GM12875 (cell line): ENCODE measurements around the gene GRIK3.

Experiments
- H3K4me3 ChIP-seq: one replicate; pipeline ENCODE4 v1.5.1; 2011; ENCODE audit warnings: low read depth, low read length, control low read depth
- TF ChIP-seq, protein P1 (sequence below): IDR thresholded peaks from 2 replicates; pipeline ENCODE4 v1.5.1; 2011; ENCODE audit warnings: low read depth, mild to moderate bottlenecking, control low read depth, inconsistent platforms, low read length, moderate library complexity, borderline replicate concordance; ENCODE audit not compliant: insufficient read depth

The GRIK3 gene

DNA sequence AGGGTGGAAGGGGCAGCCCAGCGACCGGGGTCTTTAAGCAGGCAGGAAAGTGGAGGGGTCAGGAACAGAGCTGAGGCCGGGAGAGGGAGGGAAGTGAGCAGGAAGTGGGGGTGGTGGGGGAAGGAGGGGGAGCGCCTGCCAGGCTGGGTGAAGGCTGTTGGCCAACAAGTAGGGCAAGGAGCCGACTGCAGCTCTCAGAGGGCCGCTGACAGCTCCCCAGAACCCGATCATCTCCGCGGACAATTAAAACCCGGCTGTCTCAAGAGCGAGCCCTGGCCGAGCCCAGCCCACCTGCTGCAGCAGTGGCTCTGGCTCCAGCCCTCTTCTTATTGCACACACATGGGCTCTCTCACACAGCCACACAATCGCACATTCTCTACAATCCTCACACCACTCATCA is 51.6 kb downstream of the GRIK3 start:
- no peak overlapping the region for H3K4me3 ChIP-seq
- TF ChIP-seq, protein P1, sequence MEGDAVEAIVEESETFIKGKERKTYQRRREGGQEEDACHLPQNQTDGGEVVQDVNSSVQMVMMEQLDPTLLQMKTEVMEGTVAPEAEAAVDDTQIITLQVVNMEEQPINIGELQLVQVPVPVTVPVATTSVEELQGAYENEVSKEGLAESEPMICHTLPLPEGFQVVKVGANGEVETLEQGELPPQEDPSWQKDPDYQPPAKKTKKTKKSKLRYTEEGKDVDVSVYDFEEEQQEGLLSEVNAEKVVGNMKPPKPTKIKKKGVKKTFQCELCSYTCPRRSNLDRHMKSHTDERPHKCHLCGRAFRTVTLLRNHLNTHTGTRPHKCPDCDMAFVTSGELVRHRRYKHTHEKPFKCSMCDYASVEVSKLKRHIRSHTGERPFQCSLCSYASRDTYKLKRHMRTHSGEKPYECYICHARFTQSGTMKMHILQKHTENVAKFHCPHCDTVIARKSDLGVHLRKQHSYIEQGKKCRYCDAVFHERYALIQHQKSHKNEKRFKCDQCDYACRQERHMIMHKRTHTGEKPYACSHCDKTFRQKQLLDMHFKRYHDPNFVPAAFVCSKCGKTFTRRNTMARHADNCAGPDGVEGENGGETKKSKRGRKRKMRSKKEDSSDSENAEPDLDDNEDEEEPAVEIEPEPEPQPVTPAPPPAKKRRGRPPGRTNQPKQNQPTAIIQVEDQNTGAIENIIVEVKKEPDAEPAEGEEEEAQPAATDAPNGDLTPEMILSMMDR, result no peak

DNA sequence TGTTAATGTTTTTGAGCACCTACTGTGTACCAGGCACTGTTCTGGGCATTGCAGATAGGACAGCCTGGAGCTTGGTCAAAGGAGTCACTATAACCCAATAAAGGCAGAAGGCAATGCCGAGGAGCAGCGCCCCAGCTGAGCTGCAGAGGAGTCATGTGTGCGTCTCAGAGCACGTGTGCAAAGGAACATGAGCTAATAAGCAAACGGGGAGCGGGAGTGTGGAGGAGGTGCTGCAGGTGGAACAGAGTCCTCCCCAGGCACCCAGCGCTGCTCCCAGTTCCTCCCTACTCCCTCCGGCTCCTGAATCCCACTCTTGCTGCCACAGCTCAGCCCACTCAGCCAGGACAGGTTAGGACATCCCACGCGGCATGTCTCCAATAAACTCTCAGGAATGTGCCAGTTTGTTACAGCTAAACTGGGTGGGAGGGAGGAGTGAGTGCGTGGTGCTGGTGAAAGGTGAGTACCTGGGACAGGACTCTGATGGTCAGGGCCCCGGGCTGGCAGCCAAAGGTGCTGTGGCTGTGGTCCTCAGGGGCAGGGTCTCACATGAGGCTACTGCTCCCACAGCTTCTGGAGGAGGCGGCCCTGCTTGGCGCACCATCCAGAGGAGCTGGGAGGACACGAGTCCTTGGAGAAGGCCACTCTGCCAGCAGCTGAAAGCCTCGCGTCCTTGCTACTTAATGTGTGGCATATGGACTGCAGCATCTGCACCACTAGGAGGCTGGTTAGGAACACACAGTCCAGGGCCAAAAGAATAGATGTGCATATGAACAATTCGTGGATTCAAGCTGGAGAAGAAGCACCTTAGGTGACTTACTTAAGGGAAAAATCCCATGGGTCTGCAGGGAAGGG is 52.3 kb downstream of the GRIK3 start:
- TF ChIP-seq, protein P1, result no peak
- H3K4me3 ChIP-seq, result no peak overlapping the region

DNA sequence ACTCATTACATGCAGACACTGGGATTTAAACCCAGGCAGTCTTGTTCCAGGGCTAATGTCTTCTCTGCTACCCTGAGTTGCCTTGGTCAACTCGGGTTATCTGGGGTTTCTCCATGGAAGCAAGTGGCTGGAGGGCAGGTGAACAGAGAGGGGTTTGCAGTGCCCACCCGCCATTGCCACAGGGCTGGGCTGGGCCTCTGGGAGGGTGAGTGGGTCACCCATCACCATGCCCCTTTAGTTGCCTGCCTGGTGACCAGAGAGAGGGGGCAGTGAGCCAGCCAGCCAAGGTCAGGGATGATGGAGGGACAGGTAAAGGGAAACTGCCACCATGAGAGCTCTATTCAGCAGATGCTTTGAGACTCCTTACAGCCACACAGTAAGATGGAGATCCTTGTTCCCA is 53.2 kb downstream of the GRIK3 start:
- no peak overlapping the region for H3K4me3 ChIP-seq
- TF ChIP-seq, protein P1, result no peak

DNA sequence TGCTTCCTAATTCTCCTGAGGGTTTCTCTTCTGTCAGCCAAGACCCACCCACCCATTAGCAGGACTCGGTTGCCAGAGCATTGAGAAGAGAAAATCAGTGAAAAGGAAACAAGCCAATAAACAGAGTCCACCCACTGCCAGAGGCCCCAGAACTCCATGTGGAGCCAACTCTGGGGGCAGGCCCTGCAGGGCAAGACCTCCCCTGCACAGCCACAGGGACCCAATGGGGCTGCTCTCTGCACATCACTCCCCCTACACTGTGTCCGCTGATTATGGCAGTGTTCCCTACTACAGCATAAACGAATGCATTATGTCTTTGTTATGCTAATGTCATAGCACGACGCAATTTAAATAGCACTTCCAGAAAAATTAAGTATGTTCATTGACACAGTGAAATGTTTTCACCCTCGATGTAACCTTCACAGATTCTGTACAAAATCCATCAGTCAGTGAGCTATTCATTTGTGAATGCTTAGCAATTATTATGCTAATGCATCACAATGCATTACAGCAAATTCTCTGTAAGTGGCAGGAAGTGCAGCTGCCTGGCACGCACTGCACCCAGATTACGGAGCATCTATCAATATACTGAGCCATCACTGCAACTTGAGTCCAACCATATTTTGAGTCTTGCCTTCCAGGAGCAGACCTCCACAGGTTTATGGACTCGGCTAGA is 56.4 kb downstream of the GRIK3 start:
- TF ChIP-seq, protein P1, result no peak
- H3K4me3 ChIP-seq, result no peak overlapping the region

DNA sequence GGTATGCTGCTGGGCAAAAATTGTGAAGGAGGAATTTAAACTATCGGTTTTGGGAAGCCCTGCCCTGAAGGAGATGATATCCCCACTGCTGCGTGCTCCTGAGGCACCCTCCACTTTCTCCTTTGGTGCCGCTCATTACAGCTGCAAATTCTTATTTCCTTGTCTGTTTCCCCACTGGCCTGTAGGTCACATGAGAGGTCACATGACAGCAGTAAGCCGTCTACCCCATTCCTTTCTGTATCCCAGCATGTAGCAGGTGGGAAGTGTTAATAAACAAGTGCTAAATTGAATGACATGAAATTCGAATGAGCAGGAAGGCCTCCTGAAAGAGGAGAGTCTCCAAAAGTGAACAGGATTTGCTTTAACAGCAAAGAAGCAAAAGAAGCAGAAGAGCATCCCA is 58.7 kb downstream of the GRIK3 start:
- TF ChIP-seq, protein P1, result no peak

DNA sequence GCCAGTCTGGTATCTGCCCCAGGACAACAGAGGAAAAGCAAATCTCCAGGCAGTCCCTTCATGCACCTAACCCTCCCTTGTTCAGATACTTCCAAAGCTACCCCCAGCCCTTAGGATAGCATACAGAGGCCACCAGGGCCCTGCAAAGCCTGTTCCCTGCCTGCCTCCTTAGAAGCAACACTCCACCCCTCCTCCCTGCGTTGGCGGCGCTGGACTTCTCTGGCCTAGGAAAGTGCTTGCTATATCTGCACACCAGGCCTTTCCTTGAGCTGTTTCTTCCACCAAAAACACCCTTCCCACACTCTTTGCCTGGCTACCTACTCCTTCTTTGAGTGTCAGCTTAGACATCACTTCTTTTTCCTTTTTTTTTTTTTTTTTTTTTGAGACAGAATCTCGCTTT is 61.3 kb downstream of the GRIK3 start:
- H3K4me3 ChIP-seq, result no peak overlapping the region
- TF ChIP-seq, protein P1, result no peak

More for the DNA sequence above, 58.7 kb downstream of the GRIK3 start:
- no peak overlapping the region for H3K4me3 ChIP-seq
